SJCRH30 (cell line): ENCODE measurements around the gene TRMT2A. TPM values are rescaled to one million over a fixed set of nuclear protein-coding genes. Genes with fewer than 3 reads are reported as not detected.

Experiments used
- DNase-seq, 2 experiments: peaks; one replicate each; pipeline ENCODE4 v3.0.0-alpha.2; 2015 to 2020
- H3K27ac ChIP-seq: fragments of 250-450 bp; sonication (Bioruptor Pico); 2 replicates; pipeline ENCODE4 v1.5.1; 2020; ENCODE audit warnings: mild to moderate bottlenecking, moderate library complexity
- H3K27me3 ChIP-seq: fragments of 250-450 bp; sonication (Bioruptor Pico); 2 replicates; pipeline ENCODE4 v1.5.1; 2020; ENCODE audit warnings: mild to moderate bottlenecking, moderate library complexity
- H3K36me3 ChIP-seq: fragments of 250-450 bp; sonication (Bioruptor Pico); 2 replicates; pipeline ENCODE4 v1.5.1; 2020; ENCODE audit warnings: mild to moderate bottlenecking, moderate library complexity
- H3K4me1 ChIP-seq: fragments of 250-450 bp; sonication (Bioruptor Pico); 2 replicates; pipeline ENCODE4 v1.5.1; 2020; ENCODE audit warnings: mild to moderate bottlenecking, moderate library complexity
- H3K4me3 ChIP-seq: fragments of 250-450 bp; sonication (Bioruptor Pico); 2 replicates; pipeline ENCODE4 v1.5.1; 2020; ENCODE audit warnings: mild to moderate bottlenecking, moderate library complexity
- H3K9me3 ChIP-seq: fragments of 250-450 bp; sonication (Bioruptor Pico); replicated peaks from 2 replicates; pipeline ENCODE4 v1.5.1; 2020; ENCODE audit warnings: mild to moderate bottlenecking, moderate library complexity
- total RNA-seq: library from RNA; depleted of rRNA; stranded (reverse); fragments of >200 nt; shearing (Covaris generic); gene quantifications from 2 replicates; pipeline ENCODE4 v1.2.3, GENCODE V29; 2014

TRMT2A gene
- total RNA-seq, 1 experiment from 2014 or later: 28.3 TPM

GRCh38 chr22:20142711-20143621, 25.9 kb upstream of the TRMT2A start:
- H3K27me3 ChIP-seq: no peaks in the 10 kb centered on the region
- no peaks in the 10 kb centered on the region for H3K36me3 ChIP-seq
- no peak overlapping the region for H3K27ac ChIP-seq

GRCh38 chr22:20141186-20142077, 24.4 kb upstream of the TRMT2A start:
- H3K4me1 ChIP-seq: peaks cover 19% of the 10 kb centered on the region
- no peak for DNase-seq
- no peaks in the 10 kb centered on the region for H3K9me3 ChIP-seq
- no peak overlapping the region for H3K27ac ChIP-seq
- H3K4me3 ChIP-seq: no peak overlapping the region
- no peaks in the 10 kb centered on the region for H3K27me3 ChIP-seq
- H3K36me3 ChIP-seq: no peaks in the 10 kb centered on the region

More at GRCh38 chr22:20142711-20143621, 25.9 kb upstream of the TRMT2A start:
- Histone ChIP-seq H3K9me3 (no peaks in the 10 kb centered on the region), H3K4me1 (peaks cover 4% of the 10 kb centered on the region; the same call in 1 of the 2 replicates), H3K4me3 (no peak overlapping the region)
- DNase-seq: no peak

GRCh38 chr22:20140521-20140964, 23.5 kb upstream of the TRMT2A start:
- Histone ChIP-seq H3K4me3 (no peak overlapping the region), H3K27me3 (no peaks in the 10 kb centered on the region), H3K9me3 (no peaks in the 10 kb centered on the region), H3K27ac (no peak overlapping the region), H3K4me1 (peaks cover 22% of the 10 kb centered on the region), H3K36me3 (no peaks in the 10 kb centered on the region)
- DNase-seq: no peak

GRCh38 chr22:20140107-20140445, 23.1 kb upstream of the TRMT2A start:
- H3K4me1 ChIP-seq: peaks cover 22% of the 10 kb centered on the region
- H3K27ac ChIP-seq: no peak overlapping the region
- H3K4me3 ChIP-seq: no peak overlapping the region
- H3K36me3 ChIP-seq: no peaks in the 10 kb centered on the region
- no peak for DNase-seq
- no peaks in the 10 kb centered on the region for H3K9me3 ChIP-seq
- H3K27me3 ChIP-seq: no peaks in the 10 kb centered on the region

GRCh38 chr22:20139391-20140106, 22.5 kb upstream of the TRMT2A start:
- no peaks in the 10 kb centered on the region for H3K36me3 ChIP-seq
- H3K27me3 ChIP-seq: no peaks in the 10 kb centered on the region
- peaks cover 22% of the 10 kb centered on the region for H3K4me1 ChIP-seq
- H3K27ac ChIP-seq: no peak overlapping the region
- H3K4me3 ChIP-seq: no peak overlapping the region
- no peaks in the 10 kb centered on the region for H3K9me3 ChIP-seq
- no peak for DNase-seq

GRCh38 chr22:20138868-20139267, 21.8 kb upstream of the TRMT2A start:
- Histone ChIP-seq H3K4me3 (no peak overlapping the region), H3K4me1 (peaks cover 22% of the 10 kb centered on the region), H3K27me3 (no peaks in the 10 kb centered on the region), H3K9me3 (no peaks in the 10 kb centered on the region), H3K36me3 (no peaks in the 10 kb centered on the region), H3K27ac (no peak overlapping the region)
- DNase-seq: no peak

- DNase-seq: no peak
- no peaks in the 10 kb centered on the region for H3K36me3 ChIP-seq
- no peaks in the 10 kb centered on the region for H3K9me3 ChIP-seq
- H3K27me3 ChIP-seq: no peaks in the 10 kb centered on the region
- H3K4me1 ChIP-seq: peaks cover 22% of the 10 kb centered on the region
- no peak overlapping the region for H3K27ac ChIP-seq
- H3K4me3 ChIP-seq: no peak overlapping the region
Observed at GRCh38 chr22:20138417-20138738, 21.4 kb upstream of the TRMT2A start.

- no peak overlapping the region for H3K4me3 ChIP-seq
- DNase-seq: peak; percentile 73 to 79
- H3K4me1 ChIP-seq: peaks cover 22% of the 10 kb centered on the region
- H3K27me3 ChIP-seq: no peaks in the 10 kb centered on the region
- no peak overlapping the region for H3K27ac ChIP-seq
- H3K9me3 ChIP-seq: no peaks in the 10 kb centered on the region
- H3K36me3 ChIP-seq: no peaks in the 10 kb centered on the region
Observed at GRCh38 chr22:20137671-20138416, 20.8 kb upstream of the TRMT2A start.

- no peak overlapping the region for H3K4me3 ChIP-seq
- no peak overlapping the region for H3K27ac ChIP-seq
Observed at GRCh38 chr22:20137113-20137512, 20.1 kb upstream of the TRMT2A start.

GRCh38 chr22:20136603-20136873, 19.5 kb upstream of the TRMT2A start:
- H3K27ac ChIP-seq: no peak overlapping the region

More at GRCh38 chr22:20137113-20137512, 20.1 kb upstream of the TRMT2A start:
- Histone ChIP-seq H3K9me3 (no peaks in the 10 kb centered on the region), H3K4me1 (peaks cover 22% of the 10 kb centered on the region), H3K36me3 (no peaks in the 10 kb centered on the region), H3K27me3 (no peaks in the 10 kb centered on the region)
- DNase-seq: no peak

GRCh38 chr22:20135806-20136602, 19.0 kb upstream of the TRMT2A start:
- DNase-seq: no peak
- Histone ChIP-seq H3K4me3 (no peak overlapping the region), H3K4me1 (peaks cover 22% of the 10 kb centered on the region), H3K27ac (no peak overlapping the region), H3K27me3 (no peaks in the 10 kb centered on the region), H3K9me3 (no peaks in the 10 kb centered on the region), H3K36me3 (no peaks in the 10 kb centered on the region)

More at GRCh38 chr22:20136603-20136873, 19.5 kb upstream of the TRMT2A start:
- H3K9me3 ChIP-seq: no peaks in the 10 kb centered on the region
- H3K36me3 ChIP-seq: no peaks in the 10 kb centered on the region
- H3K4me3 ChIP-seq: no peak overlapping the region
- H3K27me3 ChIP-seq: no peaks in the 10 kb centered on the region
- no peak for DNase-seq
- H3K4me1 ChIP-seq: peaks cover 22% of the 10 kb centered on the region

GRCh38 chr22:20135265-20135664, 18.2 kb upstream of the TRMT2A start:
- no peaks in the 10 kb centered on the region for H3K27me3 ChIP-seq
- no peak overlapping the region for H3K4me3 ChIP-seq
- H3K36me3 ChIP-seq: no peaks in the 10 kb centered on the region
- no peaks in the 10 kb centered on the region for H3K9me3 ChIP-seq
- peaks cover 22% of the 10 kb centered on the region for H3K4me1 ChIP-seq
- H3K27ac ChIP-seq: no peak overlapping the region
- DNase-seq: no peak

GRCh38 chr22:20133930-20134549, 17.0 kb upstream of the TRMT2A start:
- no peak overlapping the region for H3K27ac ChIP-seq
- DNase-seq: no peak
- no peak overlapping the region for H3K4me3 ChIP-seq
- no peaks in the 10 kb centered on the region for H3K9me3 ChIP-seq
- no peaks in the 10 kb centered on the region for H3K36me3 ChIP-seq
- no peaks in the 10 kb centered on the region for H3K27me3 ChIP-seq
- peaks cover 22% of the 10 kb centered on the region for H3K4me1 ChIP-seq
